ENCODE results near the gene DSP.

DSP gene

DNA sequence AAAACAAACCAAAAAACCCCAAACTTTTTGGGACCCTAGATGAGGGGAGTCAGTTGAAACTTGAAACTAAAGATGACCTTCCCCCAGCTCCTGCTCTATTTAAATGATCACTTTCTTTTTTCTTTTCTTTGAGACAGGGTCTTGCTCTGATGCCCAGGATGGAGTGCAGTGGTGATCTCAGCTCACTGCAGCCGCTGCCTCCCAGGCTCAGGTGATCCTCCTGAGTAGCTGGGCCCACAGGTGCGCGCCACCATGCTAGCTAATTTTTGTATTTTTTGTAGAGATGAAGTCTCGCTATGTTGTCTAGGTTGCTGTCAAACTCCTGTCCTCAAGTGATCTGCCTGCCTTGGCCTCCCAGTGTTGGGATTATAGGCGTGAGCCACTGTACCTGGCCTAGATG, 7.3 kb upstream of the DSP start:
- no peak for DNase-seq (ENCODE audit: low read depth in 2 of 3, low spot score in 2 of 3)

DNA sequence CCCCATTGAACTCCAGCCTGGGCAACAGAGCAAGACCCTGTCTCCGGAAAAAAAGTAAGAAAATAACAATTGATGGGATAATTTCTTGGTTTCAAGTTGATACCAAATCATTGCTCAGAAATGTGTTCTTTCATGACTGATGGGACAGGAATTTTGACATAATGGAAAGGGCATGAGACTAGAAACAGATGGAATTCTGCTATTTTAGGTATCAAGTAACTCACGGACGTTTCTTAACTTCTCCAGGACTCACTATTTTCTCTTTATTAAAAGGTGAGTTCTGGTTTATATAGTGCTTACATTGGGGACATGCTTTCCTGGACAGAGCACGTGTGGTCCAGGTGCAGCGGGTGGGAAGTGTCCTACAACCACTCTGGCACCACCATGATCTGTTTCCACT, 6.0 kb upstream of the DSP start:
- DNase-seq (ENCODE audit: low read depth in 2 of 3, low spot score in 2 of 3), result no peak

DNA sequence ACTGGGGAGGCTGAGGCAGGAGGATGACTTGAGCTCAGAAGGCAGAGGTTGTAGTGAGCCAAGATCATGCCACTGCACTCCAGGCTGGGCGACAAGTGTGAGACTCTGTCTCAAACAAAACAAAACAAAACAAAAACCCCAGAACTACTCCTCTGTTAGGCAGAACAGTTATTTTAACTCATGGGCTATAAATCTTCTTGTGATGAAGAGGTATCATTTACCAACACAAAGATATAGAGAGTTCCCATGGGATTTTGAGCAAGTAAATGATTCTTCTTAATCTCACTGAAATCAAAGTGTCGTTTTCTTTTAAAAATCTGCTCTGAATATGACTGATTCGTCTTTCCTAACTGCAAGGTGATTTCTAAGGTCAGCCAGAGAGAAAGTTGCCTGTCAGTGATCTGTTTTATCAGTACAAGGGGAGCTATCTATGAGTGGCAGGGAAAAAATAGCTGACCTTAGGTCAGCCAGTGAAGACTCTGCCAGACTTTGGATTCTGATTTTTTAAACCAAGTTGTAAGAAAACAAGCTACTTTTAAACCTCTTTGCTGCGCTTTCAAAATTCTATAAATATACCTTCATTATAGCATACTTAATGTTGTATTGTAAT, 3.8 kb upstream of the DSP start:
- no peak for DNase-seq (ENCODE audit: low read depth in 2 of 3, low spot score in 2 of 3)

DNA sequence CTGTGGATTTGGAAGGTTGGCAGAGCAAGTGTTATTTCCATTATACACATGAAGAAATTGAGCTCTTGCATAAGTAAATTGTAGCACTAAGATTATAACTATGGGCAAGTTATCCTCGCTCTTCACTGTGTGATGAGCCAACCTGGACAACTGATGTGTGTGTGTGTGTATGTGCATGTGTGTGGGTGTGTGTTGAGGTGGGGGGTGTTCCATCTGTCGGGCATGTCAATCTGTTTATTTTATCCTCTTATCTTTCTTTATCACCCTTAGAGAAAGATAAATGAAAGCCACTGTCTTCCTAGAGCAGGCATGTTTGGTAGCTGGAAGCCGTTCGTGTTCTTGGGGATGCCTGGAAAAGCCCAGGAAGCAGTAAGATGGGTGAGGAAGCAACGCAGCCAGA, 3.0 kb upstream of the DSP start:
- no peak for DNase-seq (ENCODE audit: low read depth in 2 of 3, low spot score in 2 of 3)

DNA sequence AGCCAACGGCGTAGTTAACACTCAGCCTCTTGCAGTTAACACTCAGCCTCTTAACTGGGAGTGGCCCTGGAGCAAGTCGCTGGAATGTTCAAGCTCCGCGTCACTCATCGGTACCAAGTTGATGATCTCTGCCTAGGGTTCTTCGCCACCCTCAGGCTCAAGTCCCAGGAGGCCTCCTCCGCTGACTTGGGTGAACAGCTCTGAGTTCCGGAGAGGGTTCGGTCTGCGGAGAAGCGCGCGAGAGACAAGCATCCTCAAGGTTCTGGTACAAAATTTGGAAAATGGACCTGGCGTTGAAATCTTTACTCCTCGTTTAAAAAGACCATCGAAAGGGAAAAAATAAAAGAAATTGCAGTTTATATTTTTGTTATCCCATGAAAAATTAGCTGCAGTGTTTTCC, 876 bp upstream of the DSP start:
- DNase-seq (ENCODE audit: low read depth in 2 of 3, low spot score in 2 of 3), result no peak

DNA sequence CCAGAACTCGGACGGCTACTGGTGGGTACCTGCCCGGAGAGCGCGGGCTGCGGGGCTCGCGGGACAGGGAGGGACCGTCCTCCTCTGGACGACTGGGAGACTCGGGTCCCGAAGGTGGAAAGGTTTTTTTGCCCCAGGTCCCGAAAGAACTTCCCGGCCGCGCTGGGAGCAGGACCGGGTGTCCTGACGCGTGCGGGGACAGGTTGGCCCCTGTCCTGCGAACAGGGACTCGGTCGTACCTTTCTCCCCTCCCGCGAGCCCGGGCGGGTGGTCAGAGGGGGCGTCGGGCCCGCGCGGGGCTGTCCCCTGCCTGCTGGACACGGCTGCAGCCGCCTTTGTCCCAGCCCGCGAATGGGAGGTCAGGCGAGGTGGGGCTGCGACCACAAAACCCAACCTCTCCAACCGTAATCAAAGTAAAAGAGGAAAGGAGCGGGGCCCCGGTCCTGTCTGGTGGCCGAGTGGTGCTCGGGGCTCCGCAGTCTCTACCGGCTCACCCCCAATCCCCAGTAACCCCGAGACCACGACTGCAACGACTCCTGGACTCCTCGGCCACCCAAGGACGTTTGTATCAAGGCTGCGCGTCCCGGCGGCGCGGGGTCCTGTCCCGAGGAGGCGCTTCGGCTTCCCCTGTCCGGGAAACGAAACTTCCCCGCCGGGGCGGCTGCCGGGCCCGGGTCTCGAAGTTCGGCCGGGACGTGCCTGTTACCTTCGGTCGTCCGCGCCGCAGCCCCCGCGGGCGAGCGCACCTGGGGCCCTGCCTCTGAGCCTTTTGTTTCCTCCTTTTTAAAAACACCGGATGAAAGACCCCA, 798 bp downstream of the DSP start:
- no peak for DNase-seq (ENCODE audit: low read depth in 2 of 3, low spot score in 2 of 3)

DNA sequence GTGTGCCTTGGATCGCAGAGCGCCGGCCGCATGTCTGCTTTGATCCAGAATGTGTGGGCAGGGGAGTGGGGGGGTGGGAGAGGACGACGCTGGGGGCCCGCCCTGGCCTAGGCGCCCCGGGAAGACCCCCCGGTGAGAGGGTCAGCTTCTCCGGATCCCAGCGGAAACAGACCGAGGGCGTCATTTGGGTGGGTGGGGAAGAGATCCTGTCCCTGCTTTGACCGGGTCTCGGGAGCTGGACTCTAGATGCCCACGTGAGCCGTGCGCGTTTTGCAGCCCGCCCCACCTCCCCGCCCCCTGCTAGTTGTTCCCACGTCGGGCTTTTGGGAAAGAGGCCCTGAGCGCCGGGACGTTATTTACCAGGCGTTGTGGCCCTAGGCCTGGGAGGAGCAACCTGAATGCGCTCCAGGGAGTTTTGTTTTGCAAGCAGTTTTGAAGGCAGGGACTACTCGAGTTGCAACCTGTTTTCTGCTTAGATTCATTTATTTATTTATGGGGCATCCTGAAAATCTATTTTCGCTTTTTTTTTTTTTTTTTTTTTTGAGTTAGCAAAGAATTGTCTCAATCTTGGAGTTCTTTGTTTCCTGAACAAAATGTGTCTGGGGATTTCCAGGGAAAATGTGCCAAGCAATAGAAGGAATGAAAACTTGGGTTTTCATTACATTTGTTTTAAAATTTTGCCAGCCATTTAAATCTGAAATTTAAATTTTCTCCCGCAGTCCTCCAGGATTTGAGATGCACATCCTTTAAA, 1.6 kb downstream of the DSP start:
- no peak for DNase-seq (ENCODE audit: low read depth in 2 of 3, low spot score in 2 of 3)

DNA sequence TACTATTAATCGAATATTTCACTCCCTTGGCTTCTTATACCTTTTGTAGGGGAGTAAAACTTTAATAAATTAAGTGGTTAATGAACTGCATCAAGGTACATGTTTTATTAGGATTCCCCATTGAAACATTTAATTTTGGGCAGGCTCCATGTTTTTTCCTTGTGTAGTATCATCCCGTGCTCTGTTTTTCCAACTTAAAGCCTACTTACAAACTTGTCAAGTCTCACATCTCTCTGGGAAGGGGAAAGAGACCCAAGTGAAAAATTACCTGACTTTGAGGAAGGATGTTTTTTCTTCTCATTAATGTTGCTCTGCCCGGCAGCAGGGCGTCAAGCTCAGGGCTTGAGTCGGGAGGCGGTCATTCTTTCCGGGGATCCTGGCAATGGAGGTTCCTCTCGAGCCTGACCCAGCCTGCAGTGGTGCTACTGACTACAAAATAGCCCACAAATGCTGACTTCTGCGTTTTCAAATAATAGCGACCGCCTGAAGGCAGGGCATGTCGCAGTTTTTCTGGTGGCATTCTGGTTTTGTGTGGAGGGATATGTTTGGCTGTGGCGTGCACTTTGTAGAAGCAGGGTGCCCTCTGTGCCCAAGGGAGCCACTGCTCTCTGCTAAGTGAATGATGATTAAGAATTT, 2.4 kb downstream of the DSP start:
- DNase-seq (ENCODE audit: low read depth in 2 of 3, low spot score in 2 of 3), result no peak

DNA sequence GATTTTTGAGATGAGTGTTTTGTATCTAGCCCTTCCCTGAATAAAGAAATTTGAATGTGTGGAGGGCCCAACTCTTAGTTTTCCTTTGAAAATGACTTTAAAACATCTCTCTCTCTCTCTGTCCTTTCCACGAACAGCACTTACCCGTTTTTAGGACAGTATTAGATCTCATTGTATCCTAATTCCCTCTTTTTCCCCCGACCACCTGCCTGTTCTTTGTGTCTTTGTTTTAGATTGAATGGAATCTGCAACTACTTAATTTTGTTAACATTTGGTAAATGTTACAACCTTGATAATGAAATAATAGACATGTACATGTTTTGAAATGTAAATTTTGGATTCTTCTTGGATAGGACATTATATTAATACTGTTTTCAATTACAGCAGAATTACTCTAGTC, 3.1 kb downstream of the DSP start:
- DNase-seq (ENCODE audit: low read depth in 2 of 3, low spot score in 2 of 3), result no peak

DNA sequence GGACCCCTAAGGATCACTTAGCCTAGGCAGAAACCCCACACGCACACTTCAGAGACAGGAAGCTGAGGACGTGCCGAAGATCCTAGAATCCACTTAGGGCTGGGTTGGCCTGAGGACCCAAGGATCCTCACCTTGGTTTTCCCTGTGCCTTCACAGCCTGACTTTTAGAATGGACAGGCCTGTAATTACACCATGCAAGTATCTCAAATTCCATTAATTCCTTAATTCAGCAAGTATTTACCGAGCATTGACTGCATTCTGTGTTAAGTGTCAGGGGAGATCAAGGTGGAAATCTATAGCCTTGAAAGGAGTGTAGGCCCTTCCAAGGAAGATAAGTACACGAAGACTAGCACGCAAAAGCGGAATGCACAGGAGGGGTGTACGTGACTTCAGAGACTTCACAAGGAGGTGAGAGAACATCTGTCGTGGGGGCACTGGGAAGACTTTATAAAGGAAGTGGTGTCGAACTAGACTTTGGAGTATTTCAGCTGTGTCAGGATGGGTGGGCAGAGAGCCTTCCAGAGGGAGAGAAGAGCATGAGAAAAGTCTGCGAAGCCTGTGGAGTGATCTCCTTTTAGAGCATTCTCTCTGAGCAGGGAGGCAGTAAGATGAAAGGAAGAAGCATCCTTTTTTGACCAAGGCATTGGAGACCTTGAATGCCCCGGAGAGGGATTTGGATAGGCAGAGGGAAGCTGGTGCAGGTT, 4.0 kb downstream of the DSP start:
- DNase-seq (ENCODE audit: low read depth in 2 of 3, low spot score in 2 of 3), result no peak

DNA sequence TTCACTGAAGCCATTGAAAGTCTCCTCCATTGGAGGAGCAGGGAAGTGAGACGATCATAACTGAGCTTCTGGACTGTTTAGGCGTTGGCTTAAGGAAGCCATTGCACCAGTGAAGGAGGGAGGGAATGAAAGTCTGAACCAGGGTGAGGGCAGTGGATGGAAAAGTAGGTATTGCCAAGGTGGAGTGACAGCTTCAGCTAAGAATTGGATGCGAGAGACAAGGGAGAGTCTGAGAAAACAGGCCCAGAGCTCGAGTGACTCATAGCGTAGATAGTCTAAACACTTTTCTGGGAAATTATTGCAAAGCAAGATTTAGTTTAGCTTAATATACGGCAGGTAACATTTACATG, 4.5 kb downstream of the DSP start:
- DNase-seq (ENCODE audit: low read depth in 2 of 3, low spot score in 2 of 3), result no peak

DNA sequence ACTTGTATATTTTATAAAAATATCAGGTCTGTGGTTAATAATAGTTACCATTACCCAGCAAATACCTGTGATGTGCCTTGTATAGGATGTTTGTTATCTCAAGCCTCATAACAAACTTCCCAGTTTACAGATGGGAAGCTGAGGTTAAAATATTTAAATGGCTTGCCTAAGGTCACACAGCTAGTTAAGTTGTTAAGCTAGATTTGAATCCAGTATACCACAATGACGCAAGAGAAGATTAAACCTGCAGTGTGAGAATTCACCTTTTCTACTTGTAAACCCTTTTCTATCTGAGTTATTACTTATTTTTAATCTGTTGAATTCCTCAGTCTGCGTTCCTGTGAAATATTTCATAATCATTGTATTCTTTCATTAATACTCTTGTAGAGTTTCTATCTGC, 4.9 kb downstream of the DSP start:
- no peak for DNase-seq (ENCODE audit: low read depth in 2 of 3, low spot score in 2 of 3)

DNA sequence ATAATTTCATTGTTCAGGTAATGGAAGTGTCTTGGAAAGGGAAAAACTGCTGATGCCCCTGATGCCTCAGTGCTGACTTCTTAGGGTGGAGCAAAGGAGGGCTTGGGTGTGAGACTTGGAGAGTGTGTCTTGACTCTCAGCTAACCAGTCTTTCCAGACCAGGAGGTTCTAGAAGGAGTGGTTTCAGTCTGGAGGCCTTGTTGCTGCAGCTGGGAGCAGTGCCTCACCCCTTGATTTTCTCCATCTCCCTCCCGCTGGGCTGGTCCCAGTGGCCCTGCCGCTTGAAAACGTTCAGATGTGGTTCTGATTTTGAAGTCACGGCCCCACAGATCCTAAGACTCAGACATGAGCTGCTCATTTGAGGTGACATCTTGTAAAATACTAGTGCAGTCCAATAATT, 5.4 kb downstream of the DSP start:
- no peak for DNase-seq (ENCODE audit: low read depth in 2 of 3, low spot score in 2 of 3)

DNA sequence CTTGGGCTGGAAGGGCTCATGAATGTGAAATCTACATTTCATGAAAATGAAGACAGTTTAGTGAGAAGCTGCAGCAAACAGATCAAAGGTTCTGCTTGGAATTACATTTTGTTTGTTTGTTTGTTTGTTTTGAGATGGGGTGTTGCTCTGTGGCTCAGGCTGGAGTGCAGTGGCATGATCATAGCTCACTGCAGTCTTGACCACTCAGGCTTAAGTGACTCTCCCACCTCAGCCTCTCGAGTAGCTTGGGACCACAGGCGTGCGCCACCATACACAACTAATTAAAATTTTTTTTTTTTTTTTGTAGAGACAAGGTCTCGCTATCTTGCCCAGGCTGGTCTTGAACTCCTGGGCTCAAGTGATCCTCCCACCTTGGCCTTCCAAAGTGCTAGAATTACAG, 5.8 kb downstream of the DSP start:
- DNase-seq (ENCODE audit: low read depth in 2 of 3, low spot score in 2 of 3), result no peak

DNA sequence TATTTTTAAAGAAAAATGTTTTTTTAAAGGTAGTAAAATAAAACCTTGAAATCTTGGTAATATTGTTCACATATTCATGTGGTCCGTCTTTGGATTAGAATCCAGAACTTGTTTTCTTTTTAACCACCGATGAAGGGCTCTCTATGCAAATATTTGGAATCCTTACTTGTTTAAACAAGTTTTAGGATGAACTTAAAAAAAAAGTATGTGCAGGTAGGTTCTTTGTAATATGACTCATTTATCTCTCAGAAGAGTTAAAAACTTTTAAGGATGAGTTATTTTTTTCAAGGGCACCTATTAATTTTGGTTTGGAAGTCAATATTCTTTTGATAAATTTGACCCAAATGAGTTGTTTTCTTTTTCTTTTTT, 8.9 kb downstream of the DSP start:
- no peak for DNase-seq (ENCODE audit: low read depth in 2 of 3, low spot score in 2 of 3)

DNA sequence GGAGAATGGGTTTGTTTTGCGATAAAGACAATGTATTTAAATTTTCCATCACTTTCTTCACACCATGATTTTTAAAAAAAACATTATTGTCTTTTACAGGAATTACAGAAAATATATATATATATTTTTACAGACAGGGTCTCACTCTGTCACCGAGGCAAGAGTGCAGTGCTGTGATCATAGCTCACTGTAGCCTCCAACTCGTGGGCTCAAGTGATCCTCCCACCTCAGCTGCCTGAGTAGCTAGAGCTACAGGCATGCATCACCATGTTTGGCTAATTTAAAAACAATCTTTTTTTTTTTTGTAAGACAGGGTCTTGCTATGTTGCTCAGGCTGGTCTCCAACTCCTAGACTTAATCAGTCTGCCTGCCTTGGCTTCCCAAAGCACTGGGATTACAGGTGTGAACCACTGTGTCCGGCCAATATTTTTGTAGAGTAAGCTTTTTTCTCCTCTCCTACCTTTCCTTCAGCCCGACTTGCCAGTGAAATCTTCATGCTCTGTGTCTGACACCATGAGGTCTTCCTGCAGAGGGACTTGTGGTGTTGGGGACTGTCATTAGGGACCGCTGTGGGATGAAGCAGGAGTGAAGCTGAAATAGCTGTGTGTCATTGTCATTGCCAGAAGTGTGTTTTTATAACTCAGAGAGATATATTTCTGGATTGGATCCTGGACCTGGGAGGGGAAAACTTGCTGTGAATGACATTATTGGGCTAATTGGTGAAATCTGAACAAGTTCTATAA, 13.2 kb downstream of the DSP start:
- no peak for DNase-seq (ENCODE audit: low read depth in 2 of 3, low spot score in 2 of 3)

DNA sequence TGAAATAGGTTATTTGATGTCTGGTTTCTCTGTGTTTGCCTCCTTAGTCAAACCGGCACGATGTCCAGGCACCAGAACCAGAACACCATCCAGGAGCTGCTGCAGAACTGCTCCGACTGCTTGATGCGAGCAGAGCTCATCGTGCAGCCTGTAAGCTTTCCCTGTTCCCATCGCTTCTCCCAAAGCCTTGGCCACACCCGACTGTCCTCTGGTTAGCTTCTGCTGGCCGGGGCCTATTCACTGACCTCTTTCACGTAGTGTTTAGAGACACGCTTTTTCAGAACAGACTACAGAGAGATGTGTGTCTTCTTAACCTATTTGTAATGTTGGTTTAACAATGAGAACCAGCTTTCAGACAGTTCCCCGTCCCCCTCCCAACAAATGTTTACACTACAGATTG, 14.2 kb downstream of the DSP start:
- DNase-seq (ENCODE audit: low read depth in 2 of 3, low spot score in 2 of 3), result no peak

DNA sequence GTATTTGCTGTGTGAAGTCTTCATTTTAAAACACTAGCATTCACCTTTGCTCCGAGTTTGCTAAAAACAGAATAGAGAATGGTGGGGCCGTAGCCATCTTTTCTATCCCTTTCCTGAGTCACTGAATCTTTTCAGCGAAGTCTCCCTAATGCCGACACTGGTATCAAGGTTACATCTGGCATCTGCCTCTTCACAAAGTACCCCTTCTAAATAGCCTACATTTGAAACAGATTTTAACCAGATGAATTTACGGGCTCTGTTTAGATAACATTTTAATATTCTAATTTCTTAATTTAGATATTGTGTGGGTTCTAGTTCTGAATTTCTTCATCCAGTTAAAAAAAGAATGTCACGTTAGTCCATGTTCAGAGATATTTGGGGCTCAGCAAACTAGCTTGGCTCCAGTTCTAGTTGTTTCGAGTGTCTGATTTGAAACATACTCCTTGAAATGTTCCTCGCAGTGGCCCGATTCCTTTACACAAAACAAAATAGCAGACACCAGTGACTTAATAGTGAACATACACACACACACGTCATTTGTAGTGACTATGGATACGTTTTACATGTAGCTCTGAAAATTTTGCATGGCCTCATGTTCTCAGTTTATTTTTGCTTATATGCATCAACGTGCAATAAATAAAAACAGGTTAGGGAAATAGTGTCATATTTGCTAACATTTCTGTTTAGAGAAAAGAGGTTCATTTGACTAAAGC, 15.1 kb downstream of the DSP start:
- DNase-seq (ENCODE audit: low read depth in 2 of 3, low spot score in 2 of 3), result no peak

DNA sequence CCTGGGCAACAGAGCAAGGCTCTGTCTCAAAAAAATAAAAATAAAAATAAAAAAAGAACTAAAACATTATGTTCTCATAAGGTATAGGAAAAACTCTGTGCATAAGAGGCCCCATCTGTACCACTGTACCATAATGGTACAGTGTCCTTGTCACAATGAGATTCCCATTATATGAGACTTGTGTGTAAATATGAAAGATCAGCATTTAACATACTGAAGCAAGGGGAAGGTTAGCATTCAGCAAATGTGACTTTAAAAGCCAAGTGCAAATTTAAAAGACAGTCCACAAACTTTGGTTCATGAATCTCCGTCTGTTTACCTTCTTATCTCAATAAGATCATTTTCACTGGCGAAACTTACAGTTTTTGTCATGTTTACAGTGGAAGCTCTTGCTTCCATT, 16.2 kb downstream of the DSP start:
- no peak for DNase-seq (ENCODE audit: low read depth in 2 of 3, low spot score in 2 of 3)

DNA sequence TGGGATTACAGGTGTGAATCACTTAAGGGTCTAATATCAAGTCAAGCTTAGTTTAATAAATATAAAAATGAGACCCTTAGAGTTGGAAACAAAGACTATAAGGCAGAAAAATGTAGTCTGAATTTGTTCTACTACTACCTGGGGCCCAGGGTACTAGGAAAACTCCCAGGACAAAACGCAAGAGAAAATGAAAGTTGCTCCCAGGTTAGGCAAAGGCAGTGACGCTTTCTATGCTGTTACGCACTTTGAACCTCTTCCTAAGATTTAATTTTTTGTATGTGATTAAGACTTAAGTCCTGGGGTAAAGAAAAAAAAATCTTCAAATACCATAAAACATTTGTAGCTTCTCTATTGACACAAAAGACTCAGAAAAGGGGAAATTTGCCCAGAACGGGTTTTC, 17.3 kb downstream of the DSP start:
- no peak for DNase-seq (ENCODE audit: low read depth in 2 of 3, low spot score in 2 of 3)

Measured in activated CD8-positive, alpha-beta memory T cell treated with anti-CD3 and anti-CD28 coated beads for 48 hours (primary cell).